GM18907 (cell line): Measurements from ENCODE around the gene ADARB2.

Source experiments
- ATAC-seq: cut with Tn5 transposase; IDR thresholded peaks from one replicate; pipeline ENCODE4 v1.9.1; 2021; ENCODE audit warnings: mild to moderate bottlenecking, moderate library complexity; ENCODE audit not compliant: unreplicated experiment

ADARB2 gene

GRCh38 chr10:1531883-1532597 lies 205.3 kb downstream of the ADARB2 start:
- ATAC-seq = no peak

DNA sequence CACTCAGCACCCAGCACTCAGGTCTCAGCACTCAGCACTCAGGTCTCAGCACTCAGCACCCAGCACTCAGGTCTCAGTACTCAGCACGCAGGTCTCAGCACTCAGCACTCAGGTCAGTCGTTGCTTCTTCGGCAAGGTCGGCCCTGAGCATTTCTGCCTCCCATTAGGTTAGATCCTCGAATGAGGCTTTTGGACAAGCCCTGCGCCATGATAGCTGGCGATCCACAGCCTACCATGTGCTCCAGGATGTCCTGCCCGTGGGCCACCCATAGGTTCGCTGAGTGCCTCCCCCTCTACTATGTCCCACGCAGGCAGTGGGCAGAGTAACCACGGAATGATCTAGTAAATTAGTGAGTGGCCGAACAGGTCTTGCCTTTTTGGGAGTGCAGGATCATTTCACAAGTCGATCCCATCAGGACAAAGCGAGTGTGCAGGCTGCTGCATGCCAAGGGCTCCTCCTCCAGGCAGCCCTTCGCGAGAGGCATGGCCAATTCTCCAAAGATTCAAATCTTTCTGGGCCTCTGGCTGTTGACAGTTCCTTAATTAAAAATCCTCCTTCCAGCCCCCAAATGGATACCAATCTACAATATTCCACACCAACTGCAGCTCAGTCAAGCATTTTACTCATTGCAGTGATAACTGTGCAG lies 206.3 kb downstream of the ADARB2 start:
- ATAC-seq = no peak

GRCh38 chr10:1529806-1530413 lies 207.4 kb downstream of the ADARB2 start:
- no peak for ATAC-seq

DNA sequence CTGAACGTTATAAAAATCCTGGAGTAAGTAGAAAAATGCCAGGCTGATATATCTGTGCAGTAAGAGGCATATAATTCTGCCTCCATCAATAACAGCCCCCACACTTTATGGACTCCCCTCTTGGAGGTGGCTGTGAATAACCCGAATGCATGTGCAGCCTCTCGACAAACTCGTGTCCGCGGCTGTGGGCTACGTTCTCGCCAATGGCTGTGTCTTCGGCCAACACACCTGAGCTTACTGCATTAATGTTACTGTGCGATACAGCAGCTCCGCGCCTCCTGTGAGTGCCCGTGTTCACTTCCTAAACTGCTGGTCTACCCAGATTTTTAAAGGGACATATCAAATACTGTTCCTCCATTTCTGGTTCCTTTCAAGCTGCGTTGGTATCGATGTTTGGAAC lies 209.4 kb downstream of the ADARB2 start:
- ATAC-seq = no peak

- no peak for ATAC-seq
Measured at GRCh38 chr10:1526436-1527055, 210.8 kb downstream of the ADARB2 start.

DNA sequence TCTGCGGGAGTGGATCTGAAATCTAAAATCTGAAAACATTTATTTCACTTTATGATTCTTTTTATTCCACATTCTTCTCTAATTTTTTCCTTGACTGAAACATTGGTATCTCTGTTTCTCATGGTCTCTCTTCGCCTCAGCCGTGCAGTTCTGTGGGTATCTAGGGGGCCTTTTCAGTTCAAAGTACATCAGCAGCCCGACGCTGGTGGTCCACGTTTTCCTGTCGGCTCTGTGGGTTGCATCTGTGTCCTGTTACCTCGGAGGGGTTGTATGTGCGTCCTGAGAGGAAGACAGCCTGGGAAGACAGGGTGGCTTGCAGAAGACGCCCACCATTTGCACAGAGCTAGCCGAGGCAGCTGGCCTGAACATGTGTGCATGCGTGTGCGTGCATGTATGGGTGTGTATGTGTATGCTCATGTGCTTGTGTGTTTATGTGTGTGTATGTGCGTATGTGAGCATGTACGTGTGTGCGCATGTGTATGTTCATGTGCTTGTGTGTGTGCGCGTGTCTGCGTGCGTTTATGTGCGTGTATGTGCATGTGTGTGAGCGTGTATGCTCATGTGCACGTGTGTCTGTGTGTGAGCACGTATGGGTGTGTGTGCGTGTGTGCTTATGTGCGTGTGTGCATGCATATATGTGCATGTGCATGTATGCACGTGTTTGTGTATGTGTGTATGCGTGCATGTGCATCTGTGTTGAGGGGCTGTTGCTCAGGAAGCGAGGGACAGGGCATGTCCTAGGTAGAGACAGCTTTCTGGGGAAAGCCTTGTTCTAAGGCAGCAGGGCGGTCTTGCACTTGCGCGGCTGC lies 211.8 kb downstream of the ADARB2 start:
- ATAC-seq = no peak

- no peak for ATAC-seq
Measured at GRCh38 chr10:1524540-1524939, 212.8 kb downstream of the ADARB2 start.

DNA sequence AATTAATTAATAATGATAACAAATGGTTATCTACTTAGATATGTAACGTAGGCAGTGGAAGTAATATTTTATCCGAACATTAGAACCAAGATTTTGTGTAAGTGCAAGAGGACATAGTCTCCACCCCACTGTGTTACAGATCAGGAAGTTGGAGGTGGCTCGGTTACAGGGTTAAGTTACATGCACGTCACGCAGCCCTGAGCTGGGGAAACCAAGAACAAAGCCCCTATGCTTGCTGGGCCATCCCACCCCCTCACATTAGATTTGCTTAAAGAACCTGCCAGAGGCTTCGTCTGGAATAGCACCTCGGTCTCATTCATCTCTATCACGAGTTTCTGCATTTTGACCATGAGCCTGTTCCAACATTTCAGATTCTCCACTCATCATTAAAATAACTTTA lies 214.1 kb downstream of the ADARB2 start:
- no peak for ATAC-seq

GRCh38 chr10:1522237-1522636 lies 215.1 kb downstream of the ADARB2 start:
- no peak for ATAC-seq

- no peak for ATAC-seq
Measured at GRCh38 chr10:1521741-1522140, 215.6 kb downstream of the ADARB2 start.

DNA sequence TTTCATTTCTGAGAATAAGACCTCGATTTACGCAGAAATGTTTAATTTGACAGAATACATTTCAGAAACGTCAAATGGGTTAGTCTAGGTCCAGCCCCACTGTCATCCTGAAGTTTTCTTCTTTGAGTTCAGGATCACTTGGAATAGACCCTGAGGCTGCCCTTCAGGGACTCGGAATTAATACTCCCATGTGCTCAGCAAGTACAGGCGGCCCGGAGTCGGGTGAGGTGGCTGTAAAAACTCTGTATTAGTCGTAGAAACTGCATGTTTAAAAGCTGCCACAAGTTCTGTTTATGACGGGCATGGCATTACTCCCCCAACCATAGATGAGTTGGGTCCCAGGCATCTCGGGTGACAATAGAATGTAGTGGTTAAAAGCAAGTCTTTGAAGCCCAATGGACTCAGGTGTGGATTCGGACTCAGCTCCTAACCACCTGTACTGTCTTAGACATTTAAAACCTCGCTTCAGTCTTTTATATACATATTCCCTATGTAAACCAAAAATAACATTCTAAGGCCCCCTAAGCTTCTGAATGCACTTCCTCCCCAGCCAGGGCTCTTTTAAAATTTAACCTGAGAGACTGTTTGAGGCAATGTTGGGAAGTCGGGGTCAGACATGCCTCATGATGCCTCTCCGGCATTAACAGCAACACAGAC lies 216.3 kb downstream of the ADARB2 start:
- no peak for ATAC-seq

DNA sequence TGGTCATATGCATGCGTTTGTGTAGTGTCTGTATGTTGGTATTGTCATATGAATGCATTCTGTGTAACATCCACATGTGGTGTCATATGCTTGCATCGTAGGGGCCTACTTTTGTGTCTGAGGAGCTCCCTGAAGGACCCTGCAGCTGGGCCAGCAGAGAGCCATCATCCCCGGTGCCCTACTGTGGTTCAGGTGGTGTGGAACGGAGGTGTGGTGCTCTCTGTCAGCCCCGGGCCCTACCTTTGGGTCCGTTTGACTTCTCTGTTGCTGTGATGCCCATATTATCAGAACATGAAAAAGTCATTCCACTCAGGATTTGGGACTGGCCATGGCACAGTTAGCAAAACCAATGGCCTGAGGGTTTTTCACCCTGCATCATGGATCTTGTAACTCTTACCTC lies 217.9 kb downstream of the ADARB2 start:
- no peak for ATAC-seq

GRCh38 chr10:1517684-1518083 lies 219.6 kb downstream of the ADARB2 start:
- no peak for ATAC-seq

- ATAC-seq = no peak
Measured at GRCh38 chr10:1516492-1517165, 220.7 kb downstream of the ADARB2 start.

DNA sequence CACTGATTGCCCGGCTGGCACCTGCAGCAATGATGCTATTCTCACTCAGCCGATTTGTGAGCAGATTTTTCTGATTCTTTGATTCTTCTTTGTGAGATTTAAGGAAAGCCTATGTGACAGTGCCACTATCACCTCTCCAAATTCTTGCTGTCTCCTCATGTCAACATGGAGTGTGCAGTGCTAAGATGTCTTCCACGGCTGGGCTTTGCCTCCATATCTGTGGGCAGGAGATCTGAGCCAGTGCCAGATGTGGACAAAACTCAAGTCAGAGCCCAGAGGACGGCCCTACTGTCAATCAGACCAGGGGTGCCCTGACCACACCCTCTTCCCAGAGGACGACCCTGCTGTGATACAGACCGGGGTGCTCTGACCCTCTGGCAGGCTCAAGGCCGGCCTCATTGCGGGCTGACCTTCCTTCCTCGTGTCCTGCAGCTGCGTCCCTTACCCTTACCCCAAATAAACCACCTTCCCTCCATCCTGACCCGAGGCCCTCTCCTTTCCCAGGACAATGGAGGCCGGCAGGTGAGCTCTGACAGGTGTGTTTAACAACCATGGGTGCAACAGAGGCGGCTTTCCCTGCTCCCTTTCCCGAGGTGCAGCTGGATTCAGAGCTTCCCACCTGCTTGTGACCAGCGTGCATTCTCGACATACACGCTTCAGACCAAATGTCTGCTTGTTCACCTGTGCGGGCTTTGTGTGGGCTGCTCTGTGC lies 221.4 kb downstream of the ADARB2 start:
- no peak for ATAC-seq

GRCh38 chr10:1515121-1515779 lies 222.1 kb downstream of the ADARB2 start:
- ATAC-seq = no peak

DNA sequence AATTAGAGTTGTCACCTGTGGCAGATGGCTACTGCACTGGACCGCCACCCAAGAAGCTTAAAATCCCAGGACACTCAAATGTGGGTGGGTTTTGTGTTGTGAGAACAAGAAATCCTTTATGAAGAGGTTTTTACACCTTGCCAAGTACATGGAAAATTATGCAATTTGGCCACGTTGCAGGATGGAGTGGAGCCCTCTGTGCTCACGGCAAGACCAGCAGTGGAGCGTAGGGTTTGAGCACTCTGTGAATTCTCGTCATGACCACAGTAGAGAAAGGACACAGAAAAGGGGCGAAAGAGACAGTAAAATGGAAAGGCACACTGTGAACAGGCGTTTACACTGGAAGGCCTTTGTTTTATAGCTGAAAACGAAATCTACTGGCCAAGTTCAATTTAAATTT lies 222.6 kb downstream of the ADARB2 start:
- no peak for ATAC-seq

- no peak for ATAC-seq
Measured at GRCh38 chr10:1513221-1513620, 224.1 kb downstream of the ADARB2 start.

- no peak for ATAC-seq
Measured at GRCh38 chr10:1509011-1509530, 228.3 kb downstream of the ADARB2 start.
